NCI-H2029 (cell line): ENCODE data around the gene ZNF335.

Experiments used
- DNase-seq: peaks from one replicate; lab custom pipeline; 2025; lab: John Stamatoyannopoulos, UW

The ZNF335 gene, protein sequence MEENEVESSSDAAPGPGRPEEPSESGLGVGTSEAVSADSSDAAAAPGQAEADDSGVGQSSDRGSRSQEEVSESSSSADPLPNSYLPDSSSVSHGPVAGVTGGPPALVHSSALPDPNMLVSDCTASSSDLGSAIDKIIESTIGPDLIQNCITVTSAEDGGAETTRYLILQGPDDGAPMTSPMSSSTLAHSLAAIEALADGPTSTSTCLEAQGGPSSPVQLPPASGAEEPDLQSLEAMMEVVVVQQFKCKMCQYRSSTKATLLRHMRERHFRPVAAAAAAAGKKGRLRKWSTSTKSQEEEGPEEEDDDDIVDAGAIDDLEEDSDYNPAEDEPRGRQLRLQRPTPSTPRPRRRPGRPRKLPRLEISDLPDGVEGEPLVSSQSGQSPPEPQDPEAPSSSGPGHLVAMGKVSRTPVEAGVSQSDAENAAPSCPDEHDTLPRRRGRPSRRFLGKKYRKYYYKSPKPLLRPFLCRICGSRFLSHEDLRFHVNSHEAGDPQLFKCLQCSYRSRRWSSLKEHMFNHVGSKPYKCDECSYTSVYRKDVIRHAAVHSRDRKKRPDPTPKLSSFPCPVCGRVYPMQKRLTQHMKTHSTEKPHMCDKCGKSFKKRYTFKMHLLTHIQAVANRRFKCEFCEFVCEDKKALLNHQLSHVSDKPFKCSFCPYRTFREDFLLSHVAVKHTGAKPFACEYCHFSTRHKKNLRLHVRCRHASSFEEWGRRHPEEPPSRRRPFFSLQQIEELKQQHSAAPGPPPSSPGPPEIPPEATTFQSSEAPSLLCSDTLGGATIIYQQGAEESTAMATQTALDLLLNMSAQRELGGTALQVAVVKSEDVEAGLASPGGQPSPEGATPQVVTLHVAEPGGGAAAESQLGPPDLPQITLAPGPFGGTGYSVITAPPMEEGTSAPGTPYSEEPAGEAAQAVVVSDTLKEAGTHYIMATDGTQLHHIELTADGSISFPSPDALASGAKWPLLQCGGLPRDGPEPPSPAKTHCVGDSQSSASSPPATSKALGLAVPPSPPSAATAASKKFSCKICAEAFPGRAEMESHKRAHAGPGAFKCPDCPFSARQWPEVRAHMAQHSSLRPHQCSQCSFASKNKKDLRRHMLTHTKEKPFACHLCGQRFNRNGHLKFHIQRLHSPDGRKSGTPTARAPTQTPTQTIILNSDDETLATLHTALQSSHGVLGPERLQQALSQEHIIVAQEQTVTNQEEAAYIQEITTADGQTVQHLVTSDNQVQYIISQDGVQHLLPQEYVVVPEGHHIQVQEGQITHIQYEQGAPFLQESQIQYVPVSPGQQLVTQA (N-terminal part only)

DNA sequence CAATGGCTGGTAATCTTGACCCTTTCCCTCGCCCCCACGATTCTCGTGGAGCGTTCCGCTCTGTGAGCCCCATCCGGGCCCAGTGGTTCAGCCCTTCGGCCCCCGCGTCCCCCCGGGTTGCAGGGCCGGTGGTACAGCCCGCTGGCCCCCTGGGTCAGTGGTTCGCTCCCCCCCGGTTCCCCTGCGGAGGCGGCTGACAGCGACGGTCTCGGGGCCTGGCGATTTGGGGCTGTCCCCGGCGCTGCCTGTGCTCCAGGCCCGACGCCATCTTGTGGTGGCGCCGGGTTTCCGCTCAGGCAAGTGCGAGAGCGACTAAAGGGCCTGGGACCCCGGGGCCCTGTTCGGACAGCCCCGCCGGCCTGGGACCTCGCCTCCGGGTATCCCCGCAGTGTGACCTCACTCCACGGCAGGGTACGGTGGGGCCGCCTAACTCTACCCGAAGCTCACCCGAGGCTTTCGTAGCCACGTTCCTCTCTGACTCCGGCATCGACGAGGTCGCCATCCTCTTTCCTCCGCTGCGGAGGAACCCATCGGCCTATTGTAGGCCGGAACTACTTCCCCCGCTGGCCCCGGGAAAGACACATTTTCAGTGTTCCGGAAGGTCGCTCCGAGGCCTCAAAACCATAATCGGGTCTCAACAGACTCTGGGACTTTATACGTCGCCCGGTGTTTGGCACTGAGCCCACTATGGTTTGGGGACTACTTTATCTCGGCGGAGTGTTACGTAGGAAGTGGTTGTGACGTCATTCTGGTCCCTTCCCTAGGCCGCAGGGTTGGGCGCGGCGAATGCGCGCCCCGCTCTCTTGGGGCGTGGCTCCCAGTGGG is at the start of gene ZNF335:
TSS of gene ZNF335 (minus strand) at position 529 of the 825 bp plus-strand sequence. CDS start 793 bp downstream, outside the sequence.
- peak; percentile 95 for DNase-seq

DNA sequence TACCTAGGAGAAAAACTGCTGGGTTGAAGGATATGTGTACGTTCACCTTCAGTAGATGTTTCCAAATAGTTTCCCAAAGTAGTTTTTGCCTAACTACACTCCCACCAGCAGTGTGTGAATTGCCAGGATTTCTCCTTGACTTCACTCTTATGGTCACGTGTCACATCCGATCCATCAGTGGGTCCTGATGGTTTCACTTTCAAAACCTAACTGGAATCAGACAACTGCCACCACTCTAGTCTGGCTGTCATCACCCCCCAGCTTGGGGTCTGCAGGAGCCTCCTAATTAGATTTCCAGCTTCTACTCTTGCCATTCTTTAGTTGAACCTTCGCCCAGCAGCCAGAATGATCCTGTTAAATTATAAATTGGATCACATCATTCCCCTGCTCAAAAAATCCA is 48.6 kb upstream of the ZNF335 start:
- no peak for DNase-seq

DNA sequence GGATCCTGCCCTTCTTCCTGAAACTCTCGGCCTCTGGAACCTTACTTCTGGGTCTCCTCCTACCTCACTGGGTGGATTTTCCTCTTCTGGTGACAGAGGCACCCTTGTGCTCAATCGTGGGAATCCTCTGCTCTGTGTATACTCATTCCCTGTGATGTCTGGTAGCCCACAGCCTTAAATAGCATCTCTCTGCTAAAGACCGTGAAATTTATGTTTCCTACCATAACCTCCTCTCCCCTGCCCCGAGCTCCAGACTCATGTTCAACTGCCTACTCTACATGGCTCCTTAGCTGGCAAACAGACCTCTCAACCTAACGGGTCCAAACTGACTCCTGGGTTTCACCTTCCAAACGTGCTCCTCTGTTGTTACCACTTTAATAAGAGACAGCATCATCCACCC is 46.6 kb upstream of the ZNF335 start:
- no peak for DNase-seq

DNA sequence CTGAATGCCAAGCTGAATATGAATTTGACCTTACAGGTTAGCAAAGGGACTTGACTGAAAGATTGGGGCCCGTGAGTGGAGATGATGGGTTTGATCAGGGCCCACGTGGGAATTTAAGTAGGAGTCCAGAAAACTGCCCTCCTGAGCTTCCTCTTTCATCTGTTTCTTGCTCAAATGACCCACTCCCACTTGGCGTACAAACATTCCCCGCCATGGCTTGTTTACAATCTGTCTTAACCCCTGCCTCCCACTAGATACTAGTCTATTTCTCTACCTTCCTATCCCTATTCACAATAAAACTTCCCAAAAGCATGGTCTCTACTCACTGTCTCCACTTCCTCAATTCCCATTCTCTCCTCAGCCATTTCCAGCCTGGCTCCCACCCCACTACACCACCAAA is 46.1 kb upstream of the ZNF335 start:
- no peak for DNase-seq

DNA sequence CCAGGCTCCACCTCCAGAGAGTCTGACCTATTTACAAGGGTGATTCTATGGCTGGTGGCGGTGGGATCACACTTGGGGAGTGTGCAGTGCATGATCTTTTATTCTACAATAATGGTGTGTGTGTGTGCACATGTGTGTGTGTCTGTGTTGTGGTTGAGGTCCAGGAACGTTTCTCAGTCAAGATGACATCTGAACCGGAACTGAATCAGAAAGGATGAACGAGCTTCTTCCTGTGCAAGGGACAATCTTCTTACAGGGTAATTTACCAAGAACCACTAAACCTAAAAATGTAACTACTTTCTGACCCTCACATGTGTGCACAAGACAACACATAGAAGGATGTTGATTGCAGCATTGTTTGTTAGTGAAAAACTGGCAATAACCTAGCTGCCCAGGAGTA is 45.3 kb upstream of the ZNF335 start:
- DNase-seq = no peak

DNA sequence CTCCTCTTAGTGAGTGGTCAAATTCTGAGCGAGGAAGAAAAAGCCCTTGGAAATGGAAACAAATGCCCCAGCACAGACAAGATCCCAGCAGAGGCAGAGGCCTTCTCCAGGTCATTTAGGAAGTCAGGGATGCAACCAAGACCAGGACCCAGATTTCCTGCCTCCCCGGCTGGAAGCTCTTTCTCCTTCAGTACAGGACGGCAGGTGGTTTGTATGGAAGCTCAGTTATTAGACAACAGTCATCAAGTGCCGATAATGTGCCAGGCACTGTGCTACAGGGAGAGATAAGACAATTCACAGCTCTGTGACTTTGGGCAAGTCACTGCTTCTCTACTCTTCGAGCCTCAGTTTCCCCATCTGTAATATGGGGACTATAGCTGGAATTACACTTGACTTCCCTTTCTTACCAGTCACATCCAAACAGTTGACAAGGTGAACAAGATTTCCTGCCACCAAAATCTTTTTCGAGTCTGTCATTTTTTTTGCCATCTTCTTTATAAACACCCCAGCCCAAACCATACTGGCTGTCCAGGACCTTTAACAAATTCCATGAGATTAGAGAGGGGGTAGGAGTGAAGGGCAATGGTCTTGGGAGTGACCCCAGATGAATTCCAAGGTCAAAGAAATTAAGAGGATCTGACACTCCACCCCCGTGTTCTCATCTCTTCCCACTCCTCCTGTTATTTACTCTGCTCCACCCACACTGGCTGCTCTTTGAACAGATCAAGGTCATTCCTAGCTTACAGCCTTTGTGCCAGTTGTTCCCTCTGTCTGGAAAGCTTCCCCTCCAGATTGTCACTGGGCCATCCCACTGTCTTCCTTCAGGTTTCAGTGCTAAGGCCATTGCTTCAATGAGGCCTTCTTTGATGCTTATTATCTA is 42.8 kb upstream of the ZNF335 start:
- no peak for DNase-seq

DNA sequence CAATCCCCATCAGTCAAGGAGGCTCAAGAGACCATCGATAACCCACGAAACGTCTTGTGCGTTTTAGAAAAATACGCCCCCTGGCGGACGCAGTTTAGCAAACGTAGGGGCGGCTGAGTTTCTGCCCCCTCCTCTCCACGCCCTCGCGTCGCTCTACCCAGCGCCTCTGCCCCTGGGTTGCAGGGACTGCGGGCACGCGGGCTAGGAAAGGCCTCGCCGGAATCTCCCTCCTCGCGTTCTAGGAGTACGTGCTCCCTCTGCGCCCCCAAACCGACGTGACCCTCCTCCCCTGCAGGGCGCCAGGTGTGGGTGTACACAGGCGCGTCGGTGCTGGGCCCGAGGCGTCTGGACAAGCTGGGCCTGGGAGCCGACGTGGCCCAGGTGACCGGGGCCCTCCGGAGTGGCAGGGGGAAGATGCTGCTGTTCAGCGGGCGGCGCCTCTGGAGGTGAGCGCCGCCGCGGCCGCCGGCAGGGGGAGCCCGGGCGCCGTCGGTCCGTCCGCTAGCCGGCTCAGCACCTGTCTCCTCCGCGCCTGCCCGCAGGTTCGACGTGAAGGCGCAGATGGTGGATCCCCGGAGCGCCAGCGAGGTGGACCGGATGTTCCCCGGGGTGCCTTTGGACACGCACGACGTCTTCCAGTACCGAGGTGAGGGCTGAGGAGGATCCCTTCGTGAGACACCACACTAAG is 42.0 kb upstream of the ZNF335 start:
- peak; percentile 60 for DNase-seq

DNA sequence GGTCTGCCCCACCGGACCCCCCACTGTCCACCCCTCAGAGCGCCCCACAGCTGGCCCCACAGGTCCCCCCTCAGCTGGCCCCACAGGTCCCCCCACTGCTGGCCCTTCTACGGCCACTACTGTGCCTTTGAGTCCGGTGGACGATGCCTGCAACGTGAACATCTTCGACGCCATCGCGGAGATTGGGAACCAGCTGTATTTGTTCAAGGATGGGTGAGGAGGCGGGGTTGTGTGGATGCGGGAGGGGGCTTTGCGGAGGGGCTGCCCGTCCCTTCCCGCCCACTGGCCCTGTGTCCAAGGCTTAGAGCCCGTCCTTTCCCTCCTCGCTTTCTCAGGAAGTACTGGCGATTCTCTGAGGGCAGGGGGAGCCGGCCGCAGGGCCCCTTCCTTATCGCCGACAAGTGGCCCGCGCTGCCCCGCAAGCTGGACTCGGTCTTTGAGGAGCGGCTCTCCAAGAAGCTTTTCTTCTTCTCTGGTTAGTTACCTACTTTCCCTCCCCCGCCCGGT is 41.4 kb upstream of the ZNF335 start:
- DNase-seq = no peak

DNA sequence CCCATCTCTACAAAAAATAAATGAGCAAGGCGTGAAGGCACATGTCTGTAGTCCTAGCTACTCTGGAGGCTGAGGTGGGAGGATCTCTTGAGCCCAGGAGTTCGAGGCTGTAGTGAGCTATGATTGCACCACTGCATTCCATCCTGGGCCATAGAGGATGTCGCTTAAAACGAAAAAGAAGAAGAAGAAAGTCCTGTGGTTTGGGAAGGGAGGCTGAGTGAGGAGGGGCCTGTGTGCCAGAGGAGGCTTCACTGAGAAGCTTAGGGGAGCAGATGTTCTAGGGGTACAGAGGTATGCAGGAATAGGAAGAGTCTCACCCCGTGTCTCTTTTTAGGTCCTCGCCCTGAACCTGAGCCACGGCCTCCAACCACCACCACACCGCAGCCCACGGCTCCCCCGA is 40.9 kb upstream of the ZNF335 start:
- DNase-seq = no peak

DNA sequence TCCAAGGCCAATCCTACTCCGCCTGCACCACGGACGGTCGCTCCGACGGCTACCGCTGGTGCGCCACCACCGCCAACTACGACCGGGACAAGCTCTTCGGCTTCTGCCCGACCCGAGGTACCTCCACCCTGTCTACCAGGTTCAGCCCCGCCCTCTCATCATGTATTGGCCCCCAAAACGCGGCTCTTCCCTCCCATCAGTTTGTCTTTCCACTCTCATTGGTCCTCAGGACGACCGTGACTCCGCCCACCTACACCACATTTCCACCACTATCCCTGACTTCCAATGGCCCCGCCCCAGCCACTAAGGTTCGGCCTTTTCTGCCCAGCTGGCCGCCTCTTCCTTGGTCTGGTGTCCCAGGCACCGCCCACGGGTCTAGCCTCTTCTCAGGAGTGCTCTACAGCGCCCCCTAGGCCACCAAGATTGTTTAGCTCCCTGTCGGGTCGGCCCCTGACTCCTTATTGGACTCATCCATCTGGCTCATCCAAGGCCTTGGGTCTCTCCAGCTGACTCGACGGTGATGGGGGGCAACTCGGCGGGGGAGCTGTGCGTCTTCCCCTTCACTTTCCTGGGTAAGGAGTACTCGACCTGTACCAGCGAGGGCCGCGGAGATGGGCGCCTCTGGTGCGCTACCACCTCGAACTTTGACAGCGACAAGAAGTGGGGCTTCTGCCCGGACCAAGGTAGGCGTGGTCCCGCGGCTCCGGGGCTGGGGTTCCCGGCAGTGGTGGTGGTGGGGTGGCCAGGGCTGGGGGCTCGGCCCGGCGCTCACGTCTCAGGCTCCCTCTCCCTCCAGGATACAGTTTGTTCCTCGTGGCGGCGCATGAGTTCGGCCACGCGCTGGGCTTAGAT is 39.9 kb upstream of the ZNF335 start:
- peak; percentile 90 for DNase-seq

DNA sequence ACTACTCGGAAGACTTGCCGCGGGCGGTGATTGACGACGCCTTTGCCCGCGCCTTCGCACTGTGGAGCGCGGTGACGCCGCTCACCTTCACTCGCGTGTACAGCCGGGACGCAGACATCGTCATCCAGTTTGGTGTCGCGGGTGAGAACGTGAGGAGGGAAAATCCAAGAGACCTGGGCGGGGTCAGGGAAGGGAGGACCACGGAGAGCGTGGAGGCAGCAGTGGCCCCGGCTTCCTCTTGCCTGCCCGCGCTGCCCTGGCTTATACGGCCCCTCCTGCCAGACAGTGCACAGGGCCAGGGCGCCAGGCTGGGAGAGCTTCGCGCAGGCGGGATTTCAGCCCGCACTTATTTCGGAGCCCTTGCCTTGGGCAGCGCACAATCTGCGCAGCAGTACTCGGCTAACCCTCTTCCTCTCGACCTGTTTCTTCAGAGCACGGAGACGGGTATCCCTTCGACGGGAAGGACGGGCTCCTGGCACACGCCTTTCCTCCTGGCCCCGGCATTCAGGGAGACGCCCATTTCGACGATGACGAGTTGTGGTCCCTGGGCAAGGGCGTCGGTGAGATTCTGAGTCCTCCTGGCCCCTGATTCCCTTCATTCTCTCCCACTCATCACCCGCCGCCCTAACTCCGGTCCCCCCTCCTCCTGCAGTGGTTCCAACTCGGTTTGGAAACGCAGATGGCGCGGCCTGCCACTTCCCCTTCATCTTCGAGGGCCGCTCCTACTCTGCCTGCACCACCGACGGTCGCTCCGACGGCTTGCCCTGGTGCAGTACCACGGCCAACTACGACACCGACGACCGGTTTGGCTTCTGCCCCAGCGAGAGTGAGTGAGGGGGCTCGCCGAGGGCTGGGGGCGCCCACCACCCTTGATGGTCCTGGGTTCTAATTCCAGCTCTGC is 38.7 kb upstream of the ZNF335 start:
- no peak for DNase-seq

DNA sequence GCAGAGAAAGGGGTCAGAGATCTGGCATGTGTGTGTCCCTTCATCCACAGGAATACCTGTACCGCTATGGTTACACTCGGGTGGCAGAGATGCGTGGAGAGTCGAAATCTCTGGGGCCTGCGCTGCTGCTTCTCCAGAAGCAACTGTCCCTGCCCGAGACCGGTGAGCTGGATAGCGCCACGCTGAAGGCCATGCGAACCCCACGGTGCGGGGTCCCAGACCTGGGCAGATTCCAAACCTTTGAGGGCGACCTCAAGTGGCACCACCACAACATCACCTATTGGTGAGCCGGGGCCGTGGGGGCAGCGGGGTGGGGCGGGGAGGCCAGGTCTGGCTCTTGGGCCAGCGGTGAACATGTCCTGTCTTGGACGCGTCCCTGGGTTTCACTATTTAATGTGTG is 37.8 kb upstream of the ZNF335 start:
- no peak for DNase-seq

DNA sequence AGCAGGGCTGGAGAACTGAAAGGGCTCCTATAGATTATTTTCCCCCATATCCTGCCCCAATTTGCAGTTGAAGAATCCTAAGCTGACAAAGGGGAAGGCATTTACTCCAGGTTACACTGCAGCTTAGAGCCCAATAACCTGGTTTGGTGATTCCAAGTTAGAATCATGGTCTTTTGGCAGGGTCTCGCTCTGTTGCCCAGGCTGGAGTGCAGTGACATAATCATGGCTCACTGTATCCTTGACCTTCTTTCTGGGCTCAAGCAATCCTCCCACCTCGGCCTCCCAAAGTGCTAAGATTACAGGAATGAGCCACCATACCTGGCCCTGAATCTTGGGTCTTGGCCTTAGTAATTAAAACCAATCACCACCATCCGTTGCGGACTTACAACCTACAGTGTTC is 35.7 kb upstream of the ZNF335 start:
- DNase-seq = no peak

DNA sequence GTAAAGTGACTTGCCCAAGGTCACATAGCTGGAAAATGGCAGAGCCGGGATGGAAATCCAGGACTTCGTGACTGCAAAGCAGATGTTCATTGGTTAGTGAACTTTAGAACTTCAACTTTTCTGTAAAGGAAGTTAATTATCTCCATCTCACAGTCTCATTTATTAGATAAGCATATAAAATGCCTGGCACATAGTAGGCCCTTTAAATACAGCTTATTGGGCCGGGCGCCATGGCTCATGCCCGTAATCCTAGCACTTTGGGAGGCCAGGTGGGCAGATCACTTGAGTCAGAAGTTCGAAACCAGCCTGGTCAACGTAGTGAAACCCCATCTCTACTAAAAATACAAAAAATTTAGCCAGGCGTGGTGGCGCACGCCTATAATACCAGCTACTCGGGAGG is 35.0 kb upstream of the ZNF335 start:
- no peak for DNase-seq

DNA sequence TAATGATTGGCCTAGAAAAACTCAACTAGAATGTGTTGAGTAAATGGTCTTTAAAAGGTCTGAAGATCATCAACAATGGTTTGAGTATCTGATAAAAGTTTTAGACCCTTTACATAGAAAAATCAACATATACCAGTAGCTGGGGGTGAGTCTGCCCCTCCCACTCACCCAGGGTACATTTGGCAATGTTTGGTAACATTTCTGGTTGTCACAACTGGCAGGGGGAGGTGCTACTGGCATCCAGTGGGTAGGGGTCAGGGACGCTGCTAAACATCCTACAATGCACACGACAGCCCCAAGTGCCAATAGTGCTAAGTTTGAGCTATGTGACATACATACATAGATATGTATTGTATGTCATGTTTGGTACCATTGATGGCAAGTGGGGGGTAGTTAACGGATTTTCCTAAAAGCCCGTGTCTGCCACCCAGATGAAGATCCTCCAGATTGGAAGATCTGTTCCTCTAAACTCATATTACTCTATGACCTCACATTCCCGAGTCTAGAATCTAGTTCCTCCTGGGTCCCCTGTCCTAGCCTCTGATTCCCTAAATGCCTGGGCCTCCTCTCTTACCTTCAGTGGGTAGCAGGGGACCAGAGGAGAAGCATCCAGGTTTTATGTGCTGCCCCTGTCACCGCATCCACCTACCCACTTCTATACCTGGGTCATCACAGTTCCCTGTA is 34.2 kb upstream of the ZNF335 start:
- DNase-seq = no peak

DNA sequence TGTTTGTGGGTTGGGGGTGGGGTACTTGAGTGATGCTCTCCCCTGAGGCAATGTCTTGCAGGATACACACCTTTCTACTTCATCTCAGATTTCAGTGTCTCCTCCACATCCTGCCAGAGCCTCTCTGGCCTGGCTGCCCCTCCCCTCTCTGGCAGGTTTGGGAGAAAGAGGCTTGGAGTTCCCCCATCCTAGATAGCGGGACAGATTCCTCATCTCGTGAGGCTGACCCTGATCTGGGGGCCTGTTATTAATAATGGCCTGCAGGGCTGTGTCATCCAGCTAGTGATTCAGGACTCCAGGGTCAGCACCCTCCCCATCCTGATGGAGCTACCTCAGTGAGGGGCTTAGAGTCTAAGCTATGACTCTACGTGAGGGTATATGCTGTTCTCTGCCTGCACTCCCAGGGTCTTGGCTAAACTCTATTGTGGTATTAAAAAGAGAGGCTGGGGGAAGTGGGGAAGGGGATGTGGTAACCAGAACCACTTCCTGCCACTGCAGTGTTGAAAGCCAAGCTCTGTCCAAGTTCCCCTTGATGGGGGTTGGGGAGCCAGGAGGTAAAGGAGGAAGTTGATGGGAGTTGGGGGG is 33.0 kb upstream of the ZNF335 start:
- DNase-seq = peak; percentile 34

DNA sequence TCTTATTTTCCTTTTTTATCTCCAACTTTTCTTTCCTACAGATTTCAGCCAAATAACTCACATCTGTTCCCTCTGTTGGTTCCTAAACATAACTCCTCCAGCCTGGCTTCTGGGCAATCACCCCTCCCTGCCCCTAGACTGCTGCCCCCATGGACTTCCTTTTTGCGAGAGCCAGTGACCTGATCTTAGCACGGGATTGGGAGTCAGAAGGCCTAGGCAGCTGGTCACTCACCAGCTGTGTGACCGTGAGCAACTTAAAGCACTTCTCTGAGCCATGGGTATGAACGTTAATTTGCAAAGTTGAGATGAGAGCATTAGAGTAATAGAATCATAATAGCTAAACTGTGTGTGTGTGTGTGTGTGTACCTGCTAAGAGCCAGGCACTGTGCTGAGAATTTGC is 32.2 kb upstream of the ZNF335 start:
- no peak for DNase-seq
